Smooth muscle cell (in vitro differentiated cells): ENCODE measurements around the gene HSD3B7. TPM values are rescaled to one million over a fixed set of nuclear protein-coding genes. Genes with fewer than 3 reads are reported as not detected.

Experiments used
- DNase-seq: peaks from one replicate; lab custom pipeline; 2025; ENCODE audit not compliant: unreplicated experiment; lab: John Stamatoyannopoulos, UW
- H2AFZ ChIP-seq: fragments of 200-600 bp; sonication (generic); 2 replicates; pipeline ENCODE4 v1.6.0; 2016; ENCODE audit warnings: antibody characterized with exemption, low read depth, mild to moderate bottlenecking
- H3F3A ChIP-seq: fragments of 200-600 bp; sonication (generic); 2 replicates; pipeline ENCODE4 v1.6.0; 2017; ENCODE audit warnings: antibody characterized with exemption, low read depth
- H3K27ac ChIP-seq: fragments of 200-600 bp; sonication (generic); 2 replicates; pipeline ENCODE4 v1.5.1; 2016; ENCODE audit warnings: low read depth, mild to moderate bottlenecking
- H3K27me3 ChIP-seq: fragments of 200-600 bp; sonication (generic); 2 replicates; pipeline ENCODE4 v1.6.1; 2016; ENCODE audit warnings: low read depth, mild to moderate bottlenecking
- H3K36me3 ChIP-seq: fragments of 200-600 bp; sonication (generic); 2 replicates; pipeline ENCODE4 v1.5.1; 2016; ENCODE audit warnings: low read depth
- H3K4me1 ChIP-seq: fragments of 200-600 bp; sonication (generic); 2 replicates; pipeline ENCODE4 v1.5.1; 2016; ENCODE audit warnings: low read depth
- H3K4me2 ChIP-seq: fragments of 200-600 bp; sonication (generic); 2 replicates; pipeline ENCODE4 v1.6.0; 2016; ENCODE audit warnings: mild to moderate bottlenecking
- H3K4me3 ChIP-seq: fragments of 200-600 bp; sonication (generic); 2 replicates; pipeline ENCODE4 v1.5.1; 2016; ENCODE audit warnings: mild to moderate bottlenecking
- H3K79me2 ChIP-seq: fragments of 200-600 bp; sonication (generic); 2 replicates; pipeline ENCODE4 v1.6.0; 2016; ENCODE audit warnings: low read depth, mild to moderate bottlenecking
- H3K9ac ChIP-seq: fragments of 200-600 bp; sonication (generic); 2 replicates; pipeline ENCODE4 v1.6.0; 2016; ENCODE audit warnings: low read depth
- H3K9me3 ChIP-seq: fragments of 200-600 bp; sonication (generic); replicated peaks from 2 replicates; pipeline ENCODE4 v1.5.1; 2016; ENCODE audit warnings: low read depth
- H4K20me1 ChIP-seq: fragments of 200-600 bp; sonication (generic); 2 replicates; pipeline ENCODE4 v1.6.0; 2016; ENCODE audit warnings: low read depth
- WGBS: methylation state at CpG from one replicate; pipeline ENCODE4 v1.1.7; 2016; ENCODE audit warnings: low lambda C conversion rate; 5-methylcytosine and 5-hydroxymethylcytosine counted together
- polyA plus RNA-seq: library from polyadenylated mRNA; unstranded; fragments of >200 nt; fragmentation: Nextera tagmentation; extraction: Ambion mirVana; gene quantifications from 2 replicates; pipeline ENCODE4 v1.2.1, GENCODE V29; 2016
- total RNA-seq: library from RNA; depleted of rRNA; stranded (reverse); fragments of >200 nt; gene quantifications from 2 replicates; pipeline ENCODE4 v1.2.3, GENCODE V29; 2014
- TF ChIP-seq, protein P1 (sequence below): fragments of 200-600 bp; sonication (generic); IDR thresholded peaks from 2 replicates; pipeline ENCODE4 v1.5.1; 2017; ENCODE audit warnings: borderline replicate concordance, mild to moderate bottlenecking, antibody characterized with exemption; ENCODE audit not compliant: insufficient read depth, poor library complexity, severe bottlenecking

HSD3B7 gene
- total and polyA plus RNA-seq, 2 experiments from 2014 or later = 10.8 to 15.5 TPM

GRCh38 chr16:31003744-31004143 lies 18.7 kb downstream of the HSD3B7 start:
- Histone ChIP-seq H3K79me2 (no peaks in the 10 kb centered on the region), H3F3A (peaks cover 7% of the 10 kb centered on the region), H3K36me3 (no peaks in the 10 kb centered on the region), H4K20me1 (no peaks in the 10 kb centered on the region), H3K4me1 (peaks cover 4% of the 10 kb centered on the region), H3K9me3 (no peaks in the 10 kb centered on the region), H3K27ac (no peak overlapping the region), H2AFZ (no peak overlapping the region), H3K4me3 (no peak overlapping the region), H3K4me2 (no peak overlapping the region), H3K27me3 (no peaks in the 10 kb centered on the region), H3K9ac (no peak overlapping the region)
- 87% methylated on average over 6 of the region's 6 CpGs for WGBS
- TF ChIP-seq, protein P1, sequence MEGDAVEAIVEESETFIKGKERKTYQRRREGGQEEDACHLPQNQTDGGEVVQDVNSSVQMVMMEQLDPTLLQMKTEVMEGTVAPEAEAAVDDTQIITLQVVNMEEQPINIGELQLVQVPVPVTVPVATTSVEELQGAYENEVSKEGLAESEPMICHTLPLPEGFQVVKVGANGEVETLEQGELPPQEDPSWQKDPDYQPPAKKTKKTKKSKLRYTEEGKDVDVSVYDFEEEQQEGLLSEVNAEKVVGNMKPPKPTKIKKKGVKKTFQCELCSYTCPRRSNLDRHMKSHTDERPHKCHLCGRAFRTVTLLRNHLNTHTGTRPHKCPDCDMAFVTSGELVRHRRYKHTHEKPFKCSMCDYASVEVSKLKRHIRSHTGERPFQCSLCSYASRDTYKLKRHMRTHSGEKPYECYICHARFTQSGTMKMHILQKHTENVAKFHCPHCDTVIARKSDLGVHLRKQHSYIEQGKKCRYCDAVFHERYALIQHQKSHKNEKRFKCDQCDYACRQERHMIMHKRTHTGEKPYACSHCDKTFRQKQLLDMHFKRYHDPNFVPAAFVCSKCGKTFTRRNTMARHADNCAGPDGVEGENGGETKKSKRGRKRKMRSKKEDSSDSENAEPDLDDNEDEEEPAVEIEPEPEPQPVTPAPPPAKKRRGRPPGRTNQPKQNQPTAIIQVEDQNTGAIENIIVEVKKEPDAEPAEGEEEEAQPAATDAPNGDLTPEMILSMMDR = no peak
- DNase-seq = no peak

- no peaks in the 10 kb centered on the region for H3K36me3 ChIP-seq
- TF ChIP-seq, protein P1 = no peak
- no peak overlapping the region for H3K27ac ChIP-seq
- H3K9me3 ChIP-seq = no peaks in the 10 kb centered on the region
- DNase-seq = no peak
- H4K20me1 ChIP-seq = no peaks in the 10 kb centered on the region
- H3K27me3 ChIP-seq = no peaks in the 10 kb centered on the region
- H2AFZ ChIP-seq = no peak overlapping the region
- 83% methylated on average over 2 of the region's 2 CpGs for WGBS
- H3F3A ChIP-seq = no peaks in the 10 kb centered on the region
- H3K4me1 ChIP-seq = peaks cover 4% of the 10 kb centered on the region
- no peak overlapping the region for H3K4me3 ChIP-seq
- H3K4me2 ChIP-seq = no peak overlapping the region
- H3K9ac ChIP-seq = no peak overlapping the region
- H3K79me2 ChIP-seq = no peaks in the 10 kb centered on the region
Measured at GRCh38 chr16:31004658-31005057, 19.7 kb downstream of the HSD3B7 start.

GRCh38 chr16:31005350-31006085 lies 20.5 kb downstream of the HSD3B7 start:
- Histone ChIP-seq H3K79me2 (no peaks in the 10 kb centered on the region), H2AFZ (no peak overlapping the region), H4K20me1 (no peaks in the 10 kb centered on the region), H3K9me3 (no peaks in the 10 kb centered on the region), H3K27ac (no peak overlapping the region), H3K4me2 (no peak overlapping the region), H3K36me3 (no peaks in the 10 kb centered on the region), H3K4me1 (peaks cover 4% of the 10 kb centered on the region), H3F3A (no peaks in the 10 kb centered on the region), H3K4me3 (no peak overlapping the region), H3K9ac (no peak overlapping the region), H3K27me3 (no peaks in the 10 kb centered on the region)
- 91% methylated on average over 16 of the region's 16 CpGs for WGBS
- TF ChIP-seq, protein P1 = no peak
- no peak for DNase-seq

DNA sequence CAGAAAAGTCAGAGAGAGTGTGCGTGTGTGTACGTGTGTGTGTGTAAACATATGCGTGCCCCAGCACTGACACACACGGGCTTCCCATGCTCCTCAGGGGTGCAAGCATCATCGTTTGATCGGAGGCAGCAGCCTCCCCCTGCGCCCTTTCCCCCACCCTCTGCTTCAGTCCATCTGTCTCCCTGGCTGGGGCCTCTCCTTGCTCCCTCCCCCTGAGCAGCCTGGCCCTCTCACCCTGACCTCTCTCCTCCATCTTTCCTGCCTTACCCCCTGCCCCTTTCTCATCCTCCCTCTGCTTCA lies 21.0 kb downstream of the HSD3B7 start:
- DNase-seq = no peak
- Histone ChIP-seq H3K4me3 (no peak overlapping the region), H3F3A (no peaks in the 10 kb centered on the region), H3K79me2 (no peaks in the 10 kb centered on the region), H3K9ac (no peak overlapping the region), H3K4me1 (peaks cover 4% of the 10 kb centered on the region), H3K36me3 (no peaks in the 10 kb centered on the region), H2AFZ (no peak overlapping the region), H3K27me3 (peaks cover under 1% of the 10 kb centered on the region), H3K4me2 (no peak overlapping the region), H4K20me1 (no peaks in the 10 kb centered on the region), H3K9me3 (no peaks in the 10 kb centered on the region), H3K27ac (no peak overlapping the region)
- TF ChIP-seq, protein P1 = no peak
- 86% methylated on average over 4 of the region's 7 CpGs for WGBS
